HG03039 (cell line): ENCODE measurements around the gene C18orf63.
"Not testable (repeated sequence)": the region's sequence is repeated elsewhere in the genome, so short reads cannot be mapped to it uniquely, and the experiment has no call there.

Experiments
- ATAC-seq: cut with Tn5 transposase; IDR thresholded peaks from one replicate; pipeline ENCODE4 v1.9.1; 2021; ENCODE audit warnings: mild to moderate bottlenecking, moderate library complexity; ENCODE audit not compliant: unreplicated experiment

The C18orf63 gene

DNA sequence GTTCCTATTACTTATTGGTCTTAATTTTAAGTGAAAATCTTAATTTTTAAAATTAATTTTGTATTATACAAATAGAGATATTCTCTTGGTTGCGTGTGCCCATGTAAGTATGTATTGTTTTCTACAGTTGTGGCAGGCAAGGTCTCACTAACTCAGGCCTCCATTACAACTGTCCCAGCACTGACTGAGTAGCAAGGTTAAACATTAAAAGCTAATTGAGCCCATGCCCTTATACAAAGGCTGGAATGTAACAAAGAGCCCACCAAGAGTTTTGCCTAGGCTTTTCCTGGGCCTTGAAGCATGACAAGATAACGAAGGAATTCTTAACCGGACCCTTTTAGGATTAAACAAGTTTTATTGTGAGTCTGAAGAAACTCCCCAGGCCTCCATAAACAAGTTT is 11.2 kb downstream of the C18orf63 start:
- ATAC-seq = not testable (repeated sequence)

DNA sequence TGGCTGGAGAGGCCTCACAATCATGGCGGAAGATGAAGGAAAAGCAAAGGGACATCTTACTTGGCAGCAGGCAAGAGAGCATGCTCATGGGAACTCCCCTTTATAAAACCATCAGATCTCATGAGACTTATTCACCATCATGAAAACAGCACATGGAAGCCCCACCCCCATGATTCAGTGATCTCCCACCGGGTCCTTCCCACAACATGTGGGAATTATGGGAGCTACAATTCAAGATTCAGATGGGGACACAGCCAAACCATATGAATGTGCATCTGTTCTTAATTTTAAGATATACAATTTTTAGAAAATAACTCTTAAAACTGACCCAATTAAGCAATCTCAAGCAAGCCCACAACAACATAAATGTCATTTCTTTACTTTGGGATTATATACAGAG is 12.6 kb downstream of the C18orf63 start:
- ATAC-seq = no peak

DNA sequence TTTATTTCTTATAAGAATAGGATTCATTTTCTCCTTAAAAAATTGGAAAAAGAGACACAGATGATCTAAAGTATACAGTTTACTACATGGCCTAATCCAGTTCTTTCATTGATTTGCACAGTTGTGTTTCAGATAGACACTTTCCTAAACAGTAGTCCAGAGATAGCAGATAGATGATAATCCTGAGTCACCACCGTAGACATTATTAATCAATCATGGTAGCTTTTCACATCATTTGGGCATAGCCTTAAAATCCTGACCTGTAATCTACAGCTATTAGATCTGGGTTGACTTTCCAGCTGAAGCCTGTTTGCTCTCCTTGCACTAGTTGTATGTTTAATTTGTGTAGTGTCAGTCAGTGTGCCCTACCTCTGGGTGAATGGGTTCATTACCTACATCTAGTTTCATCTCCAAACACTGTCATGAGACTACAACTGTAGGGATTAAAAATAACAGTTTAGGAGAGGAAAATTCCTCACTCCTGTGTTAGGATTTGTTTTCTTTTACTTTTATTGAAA is 14.1 kb downstream of the C18orf63 start:
- no peak for ATAC-seq

DNA sequence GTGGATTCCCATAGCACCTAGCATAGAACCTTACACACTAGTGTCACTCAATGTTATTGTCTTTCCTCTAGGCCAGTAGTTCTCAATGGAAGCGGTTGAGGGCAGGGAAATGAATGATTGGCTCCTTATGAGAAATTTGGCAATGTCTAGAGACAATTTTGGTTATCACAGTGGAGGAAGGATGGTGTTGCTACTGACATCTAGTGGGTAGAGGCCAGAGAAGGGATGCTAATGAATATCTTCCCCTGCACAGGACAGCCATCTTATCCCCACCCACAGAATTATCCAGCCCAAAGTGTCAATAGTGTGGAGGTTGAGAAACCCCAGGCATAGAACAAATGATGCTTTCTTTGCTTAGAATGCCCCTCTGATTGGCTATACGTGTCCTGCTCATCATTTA is 15.8 kb downstream of the C18orf63 start:
- no peak for ATAC-seq

DNA sequence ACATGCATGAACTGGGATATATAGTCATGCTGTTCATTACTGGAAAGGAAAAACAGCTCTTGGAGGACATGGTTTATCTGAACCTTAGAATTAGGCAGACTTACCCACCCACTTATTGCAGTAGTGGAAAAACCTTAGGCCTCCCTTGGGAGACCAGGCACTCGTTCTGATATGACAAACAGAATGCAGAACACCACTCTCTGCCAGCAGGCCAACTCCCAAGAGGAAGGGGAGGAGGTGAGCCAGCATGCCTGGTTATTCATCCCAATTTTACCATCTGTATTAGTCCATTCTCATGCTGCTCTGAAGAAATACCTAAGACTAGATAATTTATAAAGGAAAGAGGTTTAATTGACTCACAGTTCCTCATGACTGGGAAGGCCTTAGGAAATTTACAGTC is 17.5 kb downstream of the C18orf63 start:
- ATAC-seq = no peak

DNA sequence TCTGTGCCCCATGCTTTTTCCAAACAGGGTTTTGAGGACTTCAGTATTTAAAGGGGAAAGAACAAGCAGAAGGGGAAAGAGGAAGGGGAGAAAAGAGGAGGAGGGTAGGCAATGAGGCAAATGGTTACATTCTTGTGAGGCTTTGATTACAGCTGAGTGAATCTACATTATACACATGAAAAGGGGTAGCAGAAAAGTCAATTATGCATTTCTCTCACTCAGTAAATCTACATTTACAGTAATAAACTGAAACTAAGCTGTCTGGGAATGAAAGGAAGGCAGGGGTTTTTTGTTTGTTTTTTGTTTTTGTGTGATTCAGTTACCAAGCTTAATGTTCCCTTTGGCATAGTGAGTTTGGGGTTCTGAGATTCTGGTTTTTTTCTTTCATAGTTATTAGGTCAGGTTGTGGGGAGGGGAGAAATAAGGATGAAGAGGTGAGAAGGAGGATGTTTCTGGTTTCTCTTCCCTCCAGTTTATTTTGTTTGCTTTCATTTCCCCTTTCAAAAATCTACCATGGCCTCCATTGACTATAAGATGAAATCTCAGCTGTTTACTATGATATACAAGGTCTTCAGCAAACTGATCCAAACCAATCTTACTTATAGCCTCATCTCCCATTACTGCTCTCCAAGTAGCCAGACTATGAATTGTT is 18.7 kb downstream of the C18orf63 start:
- ATAC-seq = no peak

DNA sequence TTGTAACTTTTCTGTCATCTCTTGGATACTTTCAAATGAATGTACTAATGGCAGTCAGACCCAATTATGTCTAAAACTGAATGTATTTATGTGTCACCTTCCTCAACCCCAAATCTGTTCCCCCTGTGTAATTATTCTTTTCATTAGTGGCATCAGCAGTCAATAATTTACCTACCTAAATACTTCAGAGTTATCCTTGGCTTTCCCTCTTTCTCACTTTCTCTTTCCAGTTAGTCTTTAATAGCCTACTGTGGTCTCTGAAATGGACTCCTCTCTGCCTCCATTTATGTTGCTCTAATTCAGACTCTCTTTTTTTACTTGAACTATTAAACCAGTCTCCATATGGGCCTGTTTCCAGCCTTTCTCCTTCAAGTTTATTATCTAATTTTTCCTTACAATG is 21.0 kb downstream of the C18orf63 start:
- ATAC-seq = no peak

DNA sequence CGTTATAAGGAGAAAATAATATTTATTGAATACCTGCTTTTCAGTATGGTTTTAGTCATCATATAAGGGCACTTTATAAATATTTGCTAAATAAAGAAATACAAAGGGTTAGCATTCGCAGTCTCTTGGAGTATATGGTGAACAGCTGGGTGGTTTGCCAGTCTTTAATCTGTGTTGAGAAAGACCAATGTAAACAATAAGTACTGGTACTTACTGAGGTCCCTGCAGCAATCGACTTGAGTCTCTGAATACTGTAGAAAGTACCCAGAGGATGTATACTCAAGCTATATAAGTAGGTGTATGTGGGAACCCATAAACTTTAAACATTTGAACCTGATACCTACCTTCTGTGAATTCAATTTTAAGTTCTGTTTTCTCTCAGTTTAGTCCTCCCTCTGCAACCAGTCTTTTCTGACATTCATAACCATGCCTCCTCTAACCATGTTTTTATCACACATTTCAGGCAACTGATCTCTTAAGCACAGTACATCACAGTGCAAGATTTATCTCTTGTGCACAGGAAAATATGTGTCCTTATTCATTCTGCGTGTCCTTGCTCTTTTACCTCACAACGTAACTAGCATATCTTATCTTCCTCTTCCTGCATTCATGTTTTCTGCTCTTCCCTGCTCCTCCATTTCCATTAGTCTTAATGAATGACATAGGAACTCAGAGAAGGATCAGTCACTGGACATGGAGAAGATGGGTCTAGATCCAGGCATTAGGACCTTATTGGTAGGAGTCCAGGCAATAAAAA is 21.7 kb downstream of the C18orf63 start:
- no peak for ATAC-seq

DNA sequence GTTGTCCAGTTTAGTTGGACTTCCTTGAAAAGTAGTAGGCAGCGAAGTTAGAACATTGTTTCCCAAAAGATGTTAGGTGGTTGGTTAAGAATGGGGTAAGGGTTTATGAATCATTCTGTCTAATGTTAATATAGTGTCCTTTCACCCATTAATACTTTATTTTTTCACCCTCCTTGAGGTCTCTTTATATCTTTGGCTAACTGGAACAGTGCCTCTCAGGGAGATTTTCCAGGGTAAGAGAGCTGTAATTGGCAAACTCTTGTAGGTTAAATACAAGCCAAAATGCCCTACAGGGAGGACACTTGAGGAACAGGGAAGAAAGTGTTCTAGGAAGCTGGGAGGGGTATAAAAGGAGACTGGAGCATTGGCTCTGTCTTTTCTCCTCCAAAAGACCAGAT is 22.3 kb downstream of the C18orf63 start:
- no peak for ATAC-seq

DNA sequence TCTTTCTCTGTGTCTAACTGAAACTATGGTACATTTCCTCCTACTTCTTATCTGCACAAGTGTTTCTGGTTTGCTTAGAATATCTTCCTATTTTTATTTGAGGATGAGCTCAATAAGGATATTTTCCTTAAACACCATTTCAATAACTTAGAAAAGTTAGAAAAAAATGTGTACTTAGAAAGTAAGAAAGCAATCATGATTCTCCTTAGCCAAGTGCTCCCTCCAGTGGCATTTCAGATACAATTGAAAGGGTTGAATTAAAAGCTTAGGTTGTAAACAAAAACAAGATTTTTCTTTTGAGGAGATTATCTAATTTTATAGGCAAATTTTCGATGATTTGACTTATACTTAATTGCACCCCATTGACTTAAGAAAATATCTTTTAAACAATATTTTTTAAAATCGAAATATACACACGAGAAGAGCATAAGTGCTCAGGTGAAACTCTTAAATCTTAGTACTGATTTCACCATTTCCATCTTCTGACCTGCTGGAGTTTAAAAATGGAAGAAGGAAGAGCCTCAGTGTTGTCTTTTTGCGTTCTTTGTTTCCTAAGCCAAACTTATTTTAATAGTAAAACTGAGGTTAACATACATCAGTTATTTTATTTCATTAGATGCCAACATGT is 26.9 kb downstream of the C18orf63 start:
- no peak for ATAC-seq

DNA sequence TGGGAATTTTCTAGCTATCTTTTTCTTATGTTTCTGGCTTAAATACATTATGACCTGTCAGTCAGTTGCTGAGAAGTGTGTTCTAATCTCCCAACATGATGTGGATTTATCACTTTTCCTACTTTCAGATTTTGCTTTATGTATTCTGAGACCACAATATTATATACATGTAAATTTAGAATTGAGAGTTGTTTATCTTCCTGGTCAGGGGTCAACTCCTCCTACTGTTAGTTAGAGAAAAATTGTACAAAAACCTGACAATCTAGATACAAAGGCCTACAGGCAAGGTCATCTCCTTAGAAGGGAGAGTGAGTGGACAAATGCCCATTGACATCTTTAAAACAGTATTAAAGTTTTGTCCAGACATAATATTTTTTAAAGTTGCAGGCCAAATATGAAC is 30.6 kb downstream of the C18orf63 start:
- no peak for ATAC-seq

DNA sequence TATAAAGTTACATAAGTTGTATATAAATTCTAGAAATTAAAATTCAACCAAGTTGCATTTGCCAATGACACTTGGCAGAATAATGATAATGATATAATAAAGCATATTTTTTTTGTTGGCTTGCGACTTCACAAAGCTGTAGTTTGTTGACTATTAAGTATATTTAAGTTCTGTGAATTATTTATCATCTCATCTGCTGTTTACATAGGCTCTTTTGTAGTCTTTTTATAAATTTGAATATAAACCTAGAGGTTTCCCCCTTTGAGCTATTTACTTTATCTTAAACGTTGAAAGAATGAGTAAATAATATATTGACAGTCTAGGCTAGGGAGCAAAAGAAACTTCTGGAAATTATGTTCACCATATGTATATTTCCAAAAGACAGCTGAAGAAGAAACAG is 32.9 kb downstream of the C18orf63 start:
- no peak for ATAC-seq

DNA sequence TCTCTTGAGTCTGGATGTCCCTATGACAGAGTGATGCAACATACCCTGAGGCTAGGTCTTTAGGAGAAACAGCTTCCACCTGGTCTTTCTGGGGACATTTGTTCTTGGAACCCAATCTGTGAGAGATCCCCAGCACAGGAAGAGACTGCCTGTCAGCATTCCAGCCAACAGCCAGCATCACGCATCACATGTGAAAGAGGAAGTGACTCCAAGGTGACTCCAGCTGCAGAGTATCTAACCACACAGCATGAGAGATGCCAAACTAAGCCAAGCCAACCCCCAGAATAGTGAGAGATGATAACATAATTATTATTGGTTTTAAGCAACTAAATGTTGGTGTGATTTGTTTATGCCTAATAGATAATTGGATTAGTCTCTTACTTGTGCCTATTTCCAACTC is 35.7 kb downstream of the C18orf63 start:
- ATAC-seq = peak; percentile 72

DNA sequence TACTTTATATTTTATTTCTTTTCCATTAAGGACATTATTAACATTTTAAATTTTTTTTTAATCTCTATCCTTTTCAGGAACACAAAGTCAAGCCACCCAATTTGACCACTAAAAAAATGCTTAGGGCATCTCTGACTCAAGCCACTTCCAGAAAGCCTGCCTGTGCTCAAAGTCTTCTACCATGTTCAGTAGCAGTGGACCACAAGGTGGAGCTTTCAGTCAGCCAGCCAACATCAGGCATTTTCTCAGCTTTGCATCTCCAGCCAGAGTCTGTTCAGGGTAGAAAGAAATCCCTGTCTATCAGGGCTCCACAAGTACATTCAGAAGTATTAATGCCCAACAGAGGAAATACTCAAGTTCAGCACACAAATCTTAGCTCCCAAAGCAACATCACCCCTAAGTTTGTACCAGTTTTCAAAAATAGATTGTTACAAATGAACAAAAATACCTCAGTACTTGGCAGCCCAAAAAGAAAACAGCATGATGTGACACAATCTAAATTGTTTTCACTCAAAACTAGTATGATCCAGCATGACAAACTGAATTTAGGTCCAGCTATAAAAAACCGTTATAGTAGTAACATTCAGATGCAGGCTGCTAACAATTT is 37.6 kb downstream of the C18orf63 start:
- peak; percentile 48 for ATAC-seq

DNA sequence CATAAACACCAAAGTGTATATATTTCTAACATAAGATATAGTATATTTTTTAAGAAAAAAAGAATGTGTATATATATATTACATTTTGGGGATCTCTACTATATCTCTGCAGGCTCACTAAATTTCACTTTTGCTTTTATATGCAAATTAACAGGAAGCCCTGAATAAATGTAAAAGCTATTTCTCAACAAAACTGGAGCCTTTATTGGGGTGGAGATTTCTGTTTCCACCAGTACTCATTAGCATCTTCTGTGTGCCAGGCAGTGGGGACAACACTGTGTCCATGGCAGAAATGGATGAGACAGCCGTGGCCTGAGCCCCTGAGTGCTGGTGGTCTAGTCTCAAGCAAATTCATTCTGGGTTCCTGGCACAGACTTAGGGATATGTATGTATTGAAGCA is 41.3 kb downstream of the C18orf63 start:
- no peak for ATAC-seq

DNA sequence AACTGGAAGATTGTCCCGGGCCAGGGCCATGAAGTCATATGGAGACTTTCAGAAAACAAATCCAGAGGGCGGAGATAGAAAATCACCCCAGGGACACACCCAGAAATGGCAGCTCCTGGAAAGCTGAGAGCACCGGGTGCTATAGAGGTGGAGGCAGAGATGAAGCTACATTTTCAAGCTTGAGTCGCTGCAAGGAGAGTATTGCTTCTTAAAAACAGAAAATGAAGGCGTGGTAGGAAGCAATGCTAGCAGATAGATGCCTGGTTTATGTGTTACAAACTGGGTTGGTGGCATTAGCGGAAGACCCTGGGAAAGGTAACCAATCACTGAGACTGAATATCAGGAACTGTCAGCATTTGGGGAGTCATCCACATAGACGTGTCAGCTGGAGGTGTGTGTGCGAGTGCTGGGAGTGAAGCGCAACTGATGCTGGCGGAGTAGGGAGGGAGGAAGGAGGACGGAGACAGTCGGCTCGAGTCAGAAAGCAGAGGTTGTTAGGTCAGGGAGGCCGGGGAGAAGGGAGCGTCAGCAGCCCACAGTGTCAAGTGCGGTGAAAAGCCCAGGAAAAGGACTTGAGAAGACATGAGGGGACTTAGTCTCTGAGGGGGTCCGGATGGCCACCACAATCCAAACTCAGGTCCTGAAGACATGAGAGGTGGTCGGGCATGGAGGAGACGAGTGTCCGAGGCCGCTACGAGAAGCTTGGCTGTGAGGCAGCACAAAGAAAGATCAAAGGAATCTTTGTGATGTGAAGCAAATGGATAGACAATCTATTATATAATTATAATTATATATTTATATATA is 45.4 kb downstream of the C18orf63 start:
- no peak for ATAC-seq

DNA sequence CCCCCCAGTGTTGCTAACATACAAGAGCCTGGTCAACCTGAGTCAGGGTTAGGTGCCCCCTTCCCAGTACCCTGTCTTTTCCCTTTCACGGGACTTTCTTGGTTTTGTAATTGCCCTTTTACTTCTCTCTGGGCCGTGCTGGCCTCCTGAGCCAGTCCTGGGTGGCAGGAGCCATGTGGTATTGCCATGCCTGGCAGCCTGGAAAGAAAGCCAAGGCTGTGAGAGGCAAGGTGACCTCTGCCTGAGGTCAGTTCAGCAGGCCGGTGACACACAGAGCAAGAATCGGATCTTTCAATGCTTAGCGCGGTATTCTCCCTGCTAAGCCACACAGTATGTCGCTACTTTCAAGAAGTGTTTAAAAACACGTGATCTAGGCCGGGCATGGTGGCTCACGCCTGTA is 52.3 kb downstream of the C18orf63 start:
- ATAC-seq = no peak

DNA sequence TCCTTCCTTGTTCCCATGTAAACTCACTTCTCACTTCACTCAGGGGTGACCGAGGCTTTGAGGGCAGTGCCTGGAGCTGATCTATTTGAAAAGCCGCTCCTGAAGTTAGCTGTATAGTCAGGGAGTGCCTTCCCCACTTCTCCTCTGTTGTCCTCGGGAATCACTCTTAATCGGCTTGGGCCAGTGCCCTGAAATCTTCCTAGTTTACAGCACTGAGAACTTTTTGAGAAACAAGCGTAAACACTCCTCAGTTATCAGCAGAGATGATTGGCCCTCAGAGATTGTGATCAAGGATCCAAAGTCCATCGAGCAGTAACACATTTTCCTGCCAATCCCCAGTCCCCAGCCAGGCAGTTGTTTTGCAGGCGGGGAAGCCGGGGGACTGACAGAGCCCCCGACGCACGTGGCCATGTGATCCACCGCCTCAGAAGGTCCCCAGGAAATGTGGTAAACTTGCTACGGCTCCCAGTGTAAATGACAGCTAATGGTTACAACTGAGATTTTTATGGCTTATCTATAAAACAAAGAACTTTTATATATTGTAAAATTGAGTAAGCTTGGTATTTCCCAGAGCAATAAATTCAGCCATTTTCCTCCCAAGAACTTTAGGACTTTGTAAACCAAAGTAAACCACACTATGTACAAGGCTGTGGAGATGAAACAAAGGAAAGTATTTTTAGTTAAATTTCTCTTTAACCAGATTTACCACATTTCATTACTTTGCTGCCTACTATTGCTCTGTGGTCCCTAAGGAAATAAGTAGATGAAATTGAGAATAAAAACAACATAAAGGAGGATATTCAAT is 53.5 kb downstream of the C18orf63 start:
- no peak for ATAC-seq

DNA sequence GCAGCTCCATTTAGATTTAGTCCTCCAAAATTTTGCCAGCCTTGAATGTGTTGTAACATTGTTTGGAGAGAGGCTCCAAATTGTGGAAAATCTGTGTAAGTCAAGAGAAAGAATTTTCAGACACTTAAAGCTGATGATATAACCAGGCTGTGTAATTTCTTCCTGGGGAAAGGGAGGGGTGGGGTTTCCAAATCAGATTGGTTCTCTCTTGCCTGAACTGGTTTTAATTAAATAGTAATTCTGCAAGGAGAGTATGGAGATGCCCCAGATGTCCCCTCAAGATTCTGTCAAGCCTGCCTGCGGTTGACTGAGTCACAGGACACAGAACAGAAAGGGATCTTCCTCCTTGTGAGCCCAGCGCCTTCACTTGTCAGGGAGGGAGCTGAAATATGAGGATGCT is 54.5 kb downstream of the C18orf63 start:
- ATAC-seq = no peak

DNA sequence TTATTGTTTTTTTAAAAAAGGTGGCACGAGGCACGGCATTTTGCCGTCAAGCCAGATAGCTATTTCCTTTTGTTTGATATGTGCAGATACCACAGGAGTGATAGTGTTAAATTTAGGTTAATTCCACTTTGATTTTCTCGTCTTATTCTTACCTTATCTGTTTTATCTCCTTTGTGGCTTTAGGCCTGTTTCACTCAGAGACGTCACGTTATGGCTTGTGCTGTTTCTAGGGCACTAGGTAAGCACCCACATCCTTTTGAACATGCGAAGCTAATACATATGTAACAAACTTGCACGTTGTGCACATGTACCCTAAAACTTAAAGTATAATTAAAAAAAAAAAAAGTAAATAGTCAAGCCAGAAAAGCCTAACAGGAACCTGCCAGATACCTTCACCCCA is 57.8 kb downstream of the C18orf63 start:
- no peak for ATAC-seq
